Measurements from ENCODE around the gene KCNMA1. TPM values are rescaled to one million over a fixed set of nuclear protein-coding genes. Genes with fewer than 3 reads are reported as not detected.

KCNMA1 gene
- total RNA-seq, 1 donor from 2014 or later, result 94.3 TPM

DNA sequence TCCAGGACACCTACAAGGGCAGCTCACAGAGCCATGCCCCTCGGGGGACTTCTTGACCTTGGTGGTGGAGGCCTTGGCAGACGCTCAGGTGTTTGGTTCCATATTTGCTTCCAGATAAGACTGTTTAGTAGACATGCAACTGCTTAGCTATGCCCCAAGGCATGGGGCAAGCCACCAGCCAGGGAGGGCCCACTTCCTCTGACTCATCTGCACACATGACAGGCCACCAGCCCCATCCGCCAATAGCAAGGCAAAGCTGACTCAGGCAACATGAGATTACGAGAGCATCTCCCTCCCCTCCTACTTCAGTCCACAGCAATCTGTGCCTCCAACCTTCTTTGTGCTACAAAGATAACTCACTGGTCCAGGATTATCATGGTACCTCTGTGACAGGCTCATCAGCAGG lies 54.9 kb downstream of the KCNMA1 start:
- DNase-seq (ENCODE audit: extremely low spot score in 2 of 2), result no peak
- H3K27me3 ChIP-seq, result no peaks in the 10 kb centered on the region
- no peak for TF ChIP-seq POLR2AphosphoS5 (IDR thresholded peaks at IDR 0.05; ENCODE audit: insufficient read depth in 1 of 2, low read depth in 1 of 2)
- no peaks in the 10 kb centered on the region for H3K9me3 ChIP-seq
- no peaks in the 10 kb centered on the region for H3K36me3 ChIP-seq
- H3K4me1 ChIP-seq, result peaks cover 16% of the 10 kb centered on the region
- intact Hi-C loops (cut with DNase I), result no loop called here
- H3K27ac ChIP-seq, result no peak overlapping the region
- no peak overlapping the region for H3K4me3 ChIP-seq

DNA sequence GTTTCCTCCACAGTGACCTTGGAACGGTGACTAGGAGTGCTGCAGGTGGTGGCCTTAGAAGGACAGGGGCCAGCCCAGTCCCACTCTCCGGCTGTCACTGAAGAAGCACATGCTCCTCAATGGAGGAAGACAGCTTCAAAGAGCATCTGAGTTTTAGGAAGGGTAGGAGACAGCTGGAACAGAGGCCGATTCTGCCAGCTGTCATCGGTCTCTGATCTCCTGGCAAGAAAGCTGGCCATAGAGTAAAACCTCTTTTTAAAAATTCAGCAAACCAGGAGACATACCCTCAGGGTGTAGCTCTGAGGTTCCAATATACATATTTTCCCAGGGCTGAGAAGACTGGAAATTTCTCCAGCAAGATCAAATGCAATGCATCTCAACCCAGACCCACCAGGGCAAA lies 55.9 kb downstream of the KCNMA1 start:
- Histone ChIP-seq H3K4me3 (no peak overlapping the region), H3K27me3 (no peaks in the 10 kb centered on the region), H3K27ac (no peak overlapping the region), H3K4me1 (peaks cover 6% of the 10 kb centered on the region), H3K9me3 (no peaks in the 10 kb centered on the region), H3K36me3 (no peaks in the 10 kb centered on the region)
- no peak for TF ChIP-seq POLR2AphosphoS5 (IDR thresholded peaks at IDR 0.05; ENCODE audit: insufficient read depth in 1 of 2, low read depth in 1 of 2)
- TF ChIP-seq, protein P1, sequence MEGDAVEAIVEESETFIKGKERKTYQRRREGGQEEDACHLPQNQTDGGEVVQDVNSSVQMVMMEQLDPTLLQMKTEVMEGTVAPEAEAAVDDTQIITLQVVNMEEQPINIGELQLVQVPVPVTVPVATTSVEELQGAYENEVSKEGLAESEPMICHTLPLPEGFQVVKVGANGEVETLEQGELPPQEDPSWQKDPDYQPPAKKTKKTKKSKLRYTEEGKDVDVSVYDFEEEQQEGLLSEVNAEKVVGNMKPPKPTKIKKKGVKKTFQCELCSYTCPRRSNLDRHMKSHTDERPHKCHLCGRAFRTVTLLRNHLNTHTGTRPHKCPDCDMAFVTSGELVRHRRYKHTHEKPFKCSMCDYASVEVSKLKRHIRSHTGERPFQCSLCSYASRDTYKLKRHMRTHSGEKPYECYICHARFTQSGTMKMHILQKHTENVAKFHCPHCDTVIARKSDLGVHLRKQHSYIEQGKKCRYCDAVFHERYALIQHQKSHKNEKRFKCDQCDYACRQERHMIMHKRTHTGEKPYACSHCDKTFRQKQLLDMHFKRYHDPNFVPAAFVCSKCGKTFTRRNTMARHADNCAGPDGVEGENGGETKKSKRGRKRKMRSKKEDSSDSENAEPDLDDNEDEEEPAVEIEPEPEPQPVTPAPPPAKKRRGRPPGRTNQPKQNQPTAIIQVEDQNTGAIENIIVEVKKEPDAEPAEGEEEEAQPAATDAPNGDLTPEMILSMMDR (IDR thresholded peaks at IDR 0.05), result no peak
- TF ChIP-seq POLR2A (IDR thresholded peaks at IDR 0.05), result no peak
- intact Hi-C loops (cut with DNase I), result no loop called here
- no peak for DNase-seq (ENCODE audit: extremely low spot score in 2 of 2)

DNA sequence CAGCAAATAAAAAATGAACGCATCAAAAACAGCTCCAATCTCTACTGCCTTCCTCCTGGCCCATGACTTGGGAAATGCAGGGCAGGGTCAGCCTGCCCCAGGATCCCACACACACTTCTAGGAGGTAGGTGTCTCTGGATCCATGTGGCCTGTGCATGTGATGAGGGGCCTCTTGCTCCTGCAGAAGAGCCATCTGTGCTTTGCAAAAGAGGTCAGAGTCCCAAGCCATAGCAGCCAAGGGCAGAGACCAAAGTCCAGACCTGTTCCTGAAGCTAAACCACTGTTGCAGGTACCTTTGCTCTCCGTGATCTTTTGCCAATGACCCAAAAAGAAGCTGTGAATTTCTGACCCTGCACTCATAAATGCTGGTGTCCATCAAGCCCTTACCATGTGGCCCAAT lies 57.1 kb downstream of the KCNMA1 start:
- H3K36me3 ChIP-seq, result no peaks in the 10 kb centered on the region
- H3K9me3 ChIP-seq, result no peaks in the 10 kb centered on the region
- H3K4me3 ChIP-seq, result no peak overlapping the region
- TF ChIP-seq POLR2A (IDR thresholded peaks at IDR 0.05) (no peak), POLR2AphosphoS5 (IDR thresholded peaks at IDR 0.05; ENCODE audit: insufficient read depth in 1 of 2, low read depth in 1 of 2) (no peak)
- TF ChIP-seq, protein P1 (IDR thresholded peaks at IDR 0.05), result no peak
- intact Hi-C loops (cut with DNase I), result no loop called here
- no peak for DNase-seq (ENCODE audit: extremely low spot score in 2 of 2)
- no peak overlapping the region for H3K27ac ChIP-seq
- no peaks in the 10 kb centered on the region for H3K27me3 ChIP-seq
- H3K4me1 ChIP-seq, result no peaks in the 10 kb centered on the region

DNA sequence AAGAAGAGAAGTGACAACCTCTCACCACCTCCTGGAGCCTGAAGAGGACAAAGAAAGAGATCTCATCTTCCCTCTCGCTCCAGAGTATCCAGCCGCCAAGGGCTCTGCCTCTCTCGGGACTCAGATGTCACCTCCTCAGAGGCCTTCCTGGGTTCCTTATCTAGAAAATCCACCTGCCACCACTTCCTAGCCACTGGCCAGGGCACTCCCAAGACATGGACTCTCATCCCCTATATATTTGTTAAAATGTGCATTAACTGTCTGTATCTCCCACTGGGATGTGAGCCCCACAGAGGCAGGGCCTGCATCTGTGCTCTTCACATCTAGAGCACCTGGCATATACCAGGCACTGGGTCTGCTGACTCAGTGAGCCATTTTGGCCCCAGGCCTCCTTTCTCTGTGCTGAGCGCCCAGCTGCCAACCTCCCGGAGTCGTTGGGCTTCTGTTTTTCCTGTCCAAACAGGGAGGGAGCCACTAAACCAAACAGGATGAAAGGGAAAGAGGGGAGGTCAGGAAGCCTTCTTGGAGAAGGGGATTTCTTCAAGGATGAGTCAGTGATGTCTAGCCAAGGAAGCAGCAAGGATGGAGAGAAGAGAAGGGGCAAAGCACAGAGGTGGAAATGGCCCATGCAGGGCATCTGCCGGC lies 58.9 kb downstream of the KCNMA1 start:
- Histone ChIP-seq H3K36me3 (no peaks in the 10 kb centered on the region), H3K27me3 (no peaks in the 10 kb centered on the region), H3K9me3 (no peaks in the 10 kb centered on the region), H3K4me1 (no peaks in the 10 kb centered on the region), H3K4me3 (no peak overlapping the region), H3K27ac (no peak overlapping the region)
- no peak for DNase-seq (ENCODE audit: extremely low spot score in 2 of 2)
- intact Hi-C loops (cut with DNase I), result no loop called here
- TF ChIP-seq POLR2AphosphoS5 (IDR thresholded peaks at IDR 0.05; ENCODE audit: insufficient read depth in 1 of 2, low read depth in 1 of 2) (no peak), POLR2A (IDR thresholded peaks at IDR 0.05) (no peak)
- TF ChIP-seq, protein P1 (IDR thresholded peaks at IDR 0.05), result no peak

DNA sequence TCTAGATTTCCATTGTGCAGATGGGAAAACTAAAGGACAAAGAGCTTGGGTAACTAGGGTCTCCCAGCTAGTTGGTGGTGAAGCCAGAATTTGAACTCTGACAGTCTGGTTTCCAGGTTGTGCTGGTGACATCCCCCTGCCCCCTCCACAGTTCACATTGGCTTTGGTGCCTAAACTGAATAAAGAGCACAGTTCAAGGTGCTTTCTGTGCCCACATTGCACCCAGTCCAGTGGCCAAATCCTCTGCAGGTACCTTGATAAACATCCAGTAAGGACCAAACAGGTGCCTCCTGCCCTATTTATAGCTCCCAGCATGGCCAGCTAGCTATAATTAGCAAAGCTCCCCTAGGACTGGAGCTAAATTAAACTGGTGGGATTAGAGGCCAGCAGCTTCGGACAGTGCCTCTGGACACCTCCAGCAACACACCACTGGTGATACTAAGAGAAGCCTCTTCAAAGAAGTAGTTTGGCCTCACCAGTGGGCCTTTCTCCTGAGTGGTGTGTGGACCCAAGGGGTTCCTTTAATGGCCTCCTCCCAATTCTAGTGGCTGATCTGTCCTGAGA lies 59.9 kb downstream of the KCNMA1 start:
- H3K4me1 ChIP-seq, result no peaks in the 10 kb centered on the region
- H3K36me3 ChIP-seq, result no peaks in the 10 kb centered on the region
- no peak overlapping the region for H3K27ac ChIP-seq
- TF ChIP-seq POLR2A (IDR thresholded peaks at IDR 0.05), result no peak
- TF ChIP-seq POLR2AphosphoS5 (IDR thresholded peaks at IDR 0.05; ENCODE audit: insufficient read depth in 1 of 2, low read depth in 1 of 2), result no peak
- TF ChIP-seq, protein P1 (IDR thresholded peaks at IDR 0.05), result no peak
- H3K9me3 ChIP-seq, result no peaks in the 10 kb centered on the region
- H3K27me3 ChIP-seq, result no peaks in the 10 kb centered on the region
- no peak overlapping the region for H3K4me3 ChIP-seq
- intact Hi-C loops (cut with DNase I), result no loop called here
- no peak for DNase-seq (ENCODE audit: extremely low spot score in 2 of 2)

Data from vagina (tissue), 2 donors.